ENCODE measurements around the gene ARHGAP4.

- no peak for TF ChIP-seq POLR2AphosphoS5 (IDR thresholded peaks at IDR 0.05; ENCODE audit: insufficient read depth, low read depth, low read length)
- TF ChIP-seq CTCF (IDR thresholded peaks at IDR 0.05; ENCODE audit: extremely low read depth in 1 of 2, insufficient read depth in 1 of 2, low read depth in 1 of 2, low read length in 2 of 2): no peak
- TF ChIP-seq, protein P1, sequence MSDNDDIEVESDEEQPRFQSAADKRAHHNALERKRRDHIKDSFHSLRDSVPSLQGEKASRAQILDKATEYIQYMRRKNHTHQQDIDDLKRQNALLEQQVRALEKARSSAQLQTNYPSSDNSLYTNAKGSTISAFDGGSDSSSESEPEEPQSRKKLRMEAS (IDR thresholded peaks at IDR 0.05; ENCODE audit: insufficient read depth, insufficient read length): no peak
- no peak for TF ChIP-seq POLR2A (IDR thresholded peaks at IDR 0.05; ENCODE audit: low read depth, low read length)
- TF ChIP-seq FOS (IDR thresholded peaks at IDR 0.05; ENCODE audit: borderline replicate concordance, insufficient read depth, low read length): no peak
- no peak for TF ChIP-seq EZH2 (IDR thresholded peaks at IDR 0.05; ENCODE audit: borderline replicate concordance, low read depth, low read length, severe bottlenecking)
- no peak for TF ChIP-seq GATA2 (IDR thresholded peaks at IDR 0.05; ENCODE audit: insufficient read depth, insufficient read length, low read depth, low read length)
Observed at GRCh38 chrX:153966283-153966688, 40.2 kb upstream of the ARHGAP4 start.

All from endothelial cell of umbilical vein (primary cell).